Mesenchymal stem cell (in vitro differentiated cells and primary cell): ENCODE results near the gene TLN1.

ENCODE experiments used
- DNase-seq: peaks from one replicate; pipeline ENCODE4 v3.0.0-alpha.2; 2013
- H2AFZ ChIP-seq: one replicate; pipeline ENCODE4 v1.6.1; 2013; ENCODE audit warnings: low read depth, mild to moderate bottlenecking, control low read depth, inconsistent platforms, low read length, moderate library complexity
- H2AK5ac ChIP-seq: 2 replicates; pipeline ENCODE4 v1.6.1; 2013; ENCODE audit warnings: low read length, moderate library complexity, mild to moderate bottlenecking, inconsistent platforms; ENCODE audit not compliant: severe bottlenecking
- H2BK120ac ChIP-seq: one replicate; pipeline ENCODE4 v1.6.1; 2013; ENCODE audit warnings: low read depth, mild to moderate bottlenecking, inconsistent platforms, low read length, moderate library complexity
- H2BK12ac ChIP-seq, 2 experiments: one replicate each; pipeline ENCODE4 v1.6.1; 2013; ENCODE audit warnings: inconsistent platforms in 2 of 2, low read length in 2 of 2, mild to moderate bottlenecking in 2 of 2, moderate library complexity in 2 of 2, control low read depth in 1 of 2
- H2BK15ac ChIP-seq: one replicate; pipeline ENCODE4 v1.6.1; 2013; ENCODE audit warnings: mild to moderate bottlenecking, low read depth, inconsistent platforms; ENCODE audit not compliant: poor library complexity, severe bottlenecking
- H2BK5ac ChIP-seq: 2 replicates; pipeline ENCODE4 v1.6.1; 2013; ENCODE audit warnings: low read depth, mild to moderate bottlenecking, low read length, control low read depth, inconsistent platforms; ENCODE audit not compliant: poor library complexity, severe bottlenecking
- H3K14ac ChIP-seq, 2 experiments: one replicate each; pipeline ENCODE4 v1.6.1; 2013; ENCODE audit warnings: inconsistent platforms in 2 of 2, low read length in 2 of 2, control low read depth in 1 of 2, mild to moderate bottlenecking in 1 of 2, moderate library complexity in 1 of 2
- H3K18ac ChIP-seq, 2 experiments: one replicate each; pipeline ENCODE4 v1.6.1; 2013; ENCODE audit warnings: inconsistent platforms in 2 of 2, low read length in 2 of 2, control low read depth in 1 of 2, low read depth in 1 of 2, mild to moderate bottlenecking in 1 of 2
- H3K23ac ChIP-seq, 2 experiments: one replicate each; pipeline ENCODE4 v1.6.1; 2013; ENCODE audit warnings: inconsistent platforms in 2 of 2, low read length in 2 of 2, mild to moderate bottlenecking in 2 of 2, moderate library complexity in 2 of 2, control low read depth in 1 of 2
- H3K27ac ChIP-seq: 2 replicates; pipeline ENCODE4 v1.5.1; 2013; ENCODE audit warnings: mild to moderate bottlenecking, moderate library complexity, low read length, control low read depth, inconsistent platforms; ENCODE audit not compliant: poor library complexity, severe bottlenecking
- H3K27me3 ChIP-seq, 2 experiments: 2 replicates each; pipeline versions ENCODE4 v1.6.1 to v1.7.0; 2013; ENCODE audit warnings: low read length in 2 of 2, mild to moderate bottlenecking in 2 of 2, moderate library complexity in 2 of 2, control low read depth in 1 of 2, inconsistent platforms in 1 of 2; ENCODE audit not compliant: control insufficient read depth in 1 of 2, insufficient read depth in 1 of 2
- H3K36me3 ChIP-seq, 2 experiments: 2 replicates each; pipeline versions ENCODE4 v1.6.1 to v1.7.0; 2013; ENCODE audit warnings: low read length in 2 of 2, control low read depth in 1 of 2, inconsistent platforms in 1 of 2, low read depth in 1 of 2, mild to moderate bottlenecking in 1 of 2; ENCODE audit not compliant: insufficient read depth in 2 of 2, control insufficient read depth in 1 of 2
- H3K4ac ChIP-seq, 2 experiments: one replicate each; pipeline ENCODE4 v1.6.1; 2013; ENCODE audit warnings: inconsistent platforms in 2 of 2, low read length in 2 of 2, mild to moderate bottlenecking in 2 of 2, moderate library complexity in 2 of 2, control low read depth in 1 of 2, low read depth in 1 of 2
- H3K4me1 ChIP-seq: 2 replicates; pipeline ENCODE4 v1.6.1; 2013; ENCODE audit warnings: low read depth, low read length, control low read depth; ENCODE audit not compliant: control insufficient read depth, insufficient read depth
- H3K4me2 ChIP-seq: 2 replicates; pipeline ENCODE4 v1.6.1; 2013; ENCODE audit warnings: low read length, mild to moderate bottlenecking, inconsistent platforms; ENCODE audit not compliant: poor library complexity, severe bottlenecking
- H3K4me3 ChIP-seq, 2 experiments: 2 replicates each; pipeline versions ENCODE4 v1.5.1 to v1.7.0; 2013; ENCODE audit warnings: low read length in 2 of 2, mild to moderate bottlenecking in 2 of 2, control low read depth in 1 of 2, low read depth in 1 of 2; ENCODE audit not compliant: insufficient read depth in 1 of 2
- H3K79me1 ChIP-seq: replicated peaks from 2 replicates; pipeline ENCODE4 v1.6.1; 2013; ENCODE audit warnings: mild to moderate bottlenecking, control low read depth, low read length, inconsistent platforms; ENCODE audit not compliant: poor library complexity, severe bottlenecking
- H3K9ac ChIP-seq: 2 replicates; pipeline ENCODE4 v1.7.0; 2013; ENCODE audit warnings: mild to moderate bottlenecking, low read length, moderate library complexity
- H3K9me3 ChIP-seq: 2 replicates; pipeline ENCODE4 v1.7.0; 2013; ENCODE audit warnings: mild to moderate bottlenecking, low read length; ENCODE audit not compliant: control insufficient read depth
- H4K8ac ChIP-seq: one replicate; pipeline ENCODE4 v1.6.1; 2013; ENCODE audit warnings: inconsistent platforms, mild to moderate bottlenecking, low read length, moderate library complexity
- H4K91ac ChIP-seq: one replicate; pipeline ENCODE4 v1.6.1; 2013; ENCODE audit warnings: mild to moderate bottlenecking, low read length, inconsistent platforms
- WGBS: methylation state at CpG from one replicate; pipeline ENCODE4 v1.1.7; 2013; ENCODE audit warnings: mixed read lengths; 5-methylcytosine and 5-hydroxymethylcytosine counted together

Gene TLN1

DNA sequence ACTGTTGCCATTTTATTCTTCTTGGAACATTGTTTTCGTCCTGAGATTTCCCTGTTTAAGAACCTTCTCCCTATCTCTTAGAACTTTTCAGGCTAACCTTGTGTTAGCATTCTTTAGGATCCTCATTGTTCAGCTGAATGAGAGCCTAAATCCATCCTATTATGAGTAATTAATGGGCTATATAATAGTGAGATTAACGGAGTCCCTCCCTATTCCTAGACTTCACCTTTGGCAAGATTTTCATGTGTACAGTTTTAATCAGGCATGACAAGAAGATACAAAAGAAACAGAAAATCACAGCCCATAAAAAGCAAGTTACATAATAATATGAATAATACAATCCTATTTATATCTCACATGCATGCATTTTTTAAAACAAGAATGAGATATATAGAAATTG is 31.2 kb upstream of the TLN1 start:
- WGBS = 100% methylated on average over 1 of the region's 2 CpGs
- no peak overlapping the region for H3K4me3 ChIP-seq

DNA sequence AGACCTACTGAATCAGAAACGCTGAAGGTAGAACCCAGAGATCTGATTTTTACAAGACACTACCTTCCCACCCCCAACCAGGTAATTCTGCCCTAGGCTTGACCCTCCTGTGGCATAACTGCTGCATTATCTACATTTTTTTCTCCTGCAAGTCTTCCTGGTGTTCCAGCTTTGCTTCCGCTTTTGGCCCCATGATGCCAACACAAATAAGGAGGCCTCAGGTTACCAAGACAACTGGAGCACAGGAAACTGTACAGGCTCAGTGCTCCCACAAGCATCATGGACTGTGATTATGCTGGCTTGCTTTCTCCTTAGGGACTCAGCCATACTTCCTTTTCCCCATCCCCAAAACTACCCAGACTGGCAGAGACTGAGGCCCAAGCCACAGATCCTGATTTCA is 28.7 kb upstream of the TLN1 start:
- H2AFZ ChIP-seq = no peak overlapping the region
- 96% methylated on average over 2 of the region's 2 CpGs for WGBS

More for the DNA sequence above, 31.2 kb upstream of the TLN1 start:
- Histone ChIP-seq H3K18ac (no peak overlapping the region), H3K27ac (no peak overlapping the region), H3K27me3 (no peaks in the 10 kb centered on the region), H2AFZ (no peak overlapping the region), H4K91ac (no peak overlapping the region), H3K9me3 (no peaks in the 10 kb centered on the region), H2BK120ac (no peak overlapping the region), H3K4me1 (peaks cover 4% of the 10 kb centered on the region), H2AK5ac (no peak overlapping the region), H3K9ac (no peak overlapping the region), H3K14ac (no peak overlapping the region), H3K23ac (no peak overlapping the region), H3K79me1 (peaks cover 9% of the 10 kb centered on the region), H3K4me2 (no peak overlapping the region), H2BK5ac (no peak overlapping the region), H3K36me3 (no peaks in the 10 kb centered on the region), H4K8ac (no peak overlapping the region), H2BK12ac (no peak overlapping the region), H3K4ac (no peak overlapping the region), H2BK15ac (no peak overlapping the region)
- DNase-seq = no peak

DNA sequence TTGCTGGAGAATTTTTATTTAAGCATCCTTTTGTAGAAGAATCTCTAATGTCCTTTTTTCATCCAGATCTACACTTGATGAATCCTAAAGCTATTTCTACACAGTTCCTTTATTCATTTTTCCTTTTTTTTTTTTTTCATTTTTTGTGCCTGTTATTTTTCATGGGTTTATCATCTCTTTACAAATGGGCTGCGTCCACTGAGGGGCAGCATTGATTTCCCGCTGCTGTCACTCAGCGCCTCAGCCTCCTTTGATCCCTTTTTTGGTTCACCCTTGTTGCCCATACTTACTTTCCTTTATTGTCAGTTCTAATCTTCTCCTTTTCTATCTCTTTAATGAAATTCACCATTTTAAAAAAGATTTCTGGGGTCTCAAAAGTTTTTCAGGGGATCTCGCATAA is 27.8 kb upstream of the TLN1 start:
- H2AFZ ChIP-seq = no peak overlapping the region
- H3K4me3 ChIP-seq = no peak overlapping the region
- H3K9ac ChIP-seq = no peak overlapping the region
- H2BK12ac ChIP-seq = no peak overlapping the region
- DNase-seq = no peak
- H4K91ac ChIP-seq = no peak overlapping the region
- H3K23ac ChIP-seq = no peak overlapping the region
- H2BK15ac ChIP-seq = no peak overlapping the region
- H2BK5ac ChIP-seq = no peak overlapping the region
- peaks cover 13% of the 10 kb centered on the region for H3K4me1 ChIP-seq
- H3K27ac ChIP-seq = no peak overlapping the region
- peaks cover 6% of the 10 kb centered on the region in 2 experiments for H3K36me3 ChIP-seq
- no peak overlapping the region for H4K8ac ChIP-seq
- 96% methylated on average over 4 of the region's 4 CpGs for WGBS
- no peak overlapping the region for H3K14ac ChIP-seq
- H2BK120ac ChIP-seq = no peak overlapping the region
- no peak overlapping the region for H2AK5ac ChIP-seq
- H3K9me3 ChIP-seq = no peaks in the 10 kb centered on the region
- H3K79me1 ChIP-seq = peaks cover 16% of the 10 kb centered on the region
- H3K27me3 ChIP-seq = no peaks in the 10 kb centered on the region
- no peak overlapping the region for H3K4me2 ChIP-seq
- no peak overlapping the region for H3K18ac ChIP-seq
- no peak overlapping the region for H3K4ac ChIP-seq

More for the DNA sequence above, 28.7 kb upstream of the TLN1 start:
- Histone ChIP-seq H3K4ac (no peak overlapping the region), H3K9ac (no peak overlapping the region), H2AK5ac (no peak overlapping the region), H3K14ac (no peak overlapping the region), H2BK15ac (no peak overlapping the region), H3K23ac (no peak overlapping the region), H2BK120ac (no peak overlapping the region), H3K36me3 (peaks cover 0 to under 1% of the 10 kb centered on the region in 2 experiments), H3K79me1 (peaks cover 13% of the 10 kb centered on the region), H4K8ac (no peak overlapping the region), H3K4me2 (no peak overlapping the region), H2BK5ac (no peak overlapping the region), H3K18ac (no peak overlapping the region), H3K9me3 (no peaks in the 10 kb centered on the region), H4K91ac (no peak overlapping the region), H3K27ac (peak overlapping the region; percentile 56), H3K27me3 (no peaks in the 10 kb centered on the region), H3K4me1 (peaks cover 12% of the 10 kb centered on the region), H3K4me3 (no peak overlapping the region), H2BK12ac (no peak overlapping the region)
- no peak for DNase-seq

DNA sequence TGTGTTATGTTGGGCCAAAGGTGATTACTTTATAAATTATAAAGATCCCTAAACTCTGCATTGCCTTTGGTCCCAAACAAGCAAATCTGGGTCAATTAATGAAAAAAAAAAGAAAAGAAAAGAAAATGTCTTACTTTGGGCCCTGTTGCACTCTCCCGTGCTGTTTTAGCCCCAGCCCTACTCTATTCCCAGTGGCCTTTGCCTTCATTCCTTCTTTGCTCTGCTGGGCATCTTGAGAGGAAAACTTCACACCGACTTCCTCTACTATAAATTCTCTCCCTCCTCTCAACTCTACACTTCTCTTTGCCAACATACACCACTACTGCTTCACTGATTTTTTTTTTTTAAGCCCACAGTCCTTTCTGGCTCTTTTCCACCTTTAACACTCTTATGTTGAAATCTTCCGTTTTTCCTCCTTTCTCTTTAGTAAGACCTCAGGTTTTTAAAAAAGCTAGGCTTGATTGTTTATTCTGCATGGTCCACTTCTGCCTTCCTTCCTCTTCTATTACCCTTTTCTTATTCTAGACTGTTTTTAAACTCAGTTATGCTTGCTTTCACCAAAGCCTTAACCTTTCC is 26.6 kb upstream of the TLN1 start:
- H2BK12ac ChIP-seq = no peak overlapping the region
- no peak overlapping the region for H3K9ac ChIP-seq
- H2BK120ac ChIP-seq = no peak overlapping the region
- H2AK5ac ChIP-seq = no peak overlapping the region
- H4K91ac ChIP-seq = no peak overlapping the region
- no peak overlapping the region for H3K27ac ChIP-seq
- peaks cover 16% of the 10 kb centered on the region for H3K79me1 ChIP-seq
- H2AFZ ChIP-seq = no peak overlapping the region
- H3K23ac ChIP-seq = no peak overlapping the region
- no peak overlapping the region for H3K4me3 ChIP-seq
- H4K8ac ChIP-seq = no peak overlapping the region
- H3K4ac ChIP-seq = no peak overlapping the region
- no peak overlapping the region for H3K18ac ChIP-seq
- no peak overlapping the region for H3K14ac ChIP-seq
- H2BK15ac ChIP-seq = no peak overlapping the region
- no peak overlapping the region for H3K4me2 ChIP-seq
- no peaks in the 10 kb centered on the region for H3K9me3 ChIP-seq
- WGBS = 72% methylated on average over 3 of the region's 3 CpGs
- peaks cover 24% of the 10 kb centered on the region for H3K4me1 ChIP-seq
- DNase-seq = no peak
- H3K36me3 ChIP-seq = peaks cover 10 to 19% of the 10 kb centered on the region in 2 experiments
- H2BK5ac ChIP-seq = no peak overlapping the region
- no peaks in the 10 kb centered on the region for H3K27me3 ChIP-seq
